ENCODE results near the gene GPHN.
"Not testable (repeated sequence)": the region's sequence is repeated elsewhere in the genome, so short reads cannot be mapped to it uniquely, and the experiment has no call there.

Gene GPHN

GRCh38 chr14:66677780-66678179 lies 169.8 kb downstream of the GPHN start:
- DNase-seq, result no peak

GRCh38 chr14:66680216-66680615 lies 172.3 kb downstream of the GPHN start:
- no peak for DNase-seq

- no peak for DNase-seq
Observed at GRCh38 chr14:66696326-66696725, 188.4 kb downstream of the GPHN start.

- no peak for DNase-seq
Observed at GRCh38 chr14:66698503-66698902, 190.6 kb downstream of the GPHN start.

GRCh38 chr14:66701813-66702212 lies 193.9 kb downstream of the GPHN start:
- DNase-seq, result no peak

GRCh38 chr14:66708267-66708666 lies 200.3 kb downstream of the GPHN start:
- DNase-seq, result no peak

GRCh38 chr14:66709291-66709690 lies 201.3 kb downstream of the GPHN start:
- DNase-seq, result peak; percentile 17

GRCh38 chr14:66714291-66714690 lies 206.3 kb downstream of the GPHN start:
- not testable (repeated sequence) for DNase-seq

- not testable (repeated sequence) for DNase-seq
Observed at GRCh38 chr14:66715313-66715712, 207.4 kb downstream of the GPHN start.

GRCh38 chr14:66716227-66716626 lies 208.3 kb downstream of the GPHN start:
- DNase-seq, result no peak

GRCh38 chr14:66717561-66718140 lies 209.7 kb downstream of the GPHN start:
- DNase-seq, result no peak

GRCh38 chr14:66724996-66725395 lies 217.0 kb downstream of the GPHN start:
- DNase-seq, result no peak

GRCh38 chr14:66731298-66731697 lies 223.4 kb downstream of the GPHN start:
- DNase-seq, result not testable (repeated sequence)

GRCh38 chr14:66735853-66736252 lies 227.9 kb downstream of the GPHN start:
- no peak for DNase-seq

- DNase-seq, result no peak
Observed at GRCh38 chr14:66739826-66740225, 231.9 kb downstream of the GPHN start.

GRCh38 chr14:66745078-66745477 lies 237.1 kb downstream of the GPHN start:
- DNase-seq, result no peak

GRCh38 chr14:66746316-66747006 lies 238.5 kb downstream of the GPHN start:
- peak; percentile 36 for DNase-seq

- no peak for DNase-seq
Observed at GRCh38 chr14:66752109-66752508, 244.2 kb downstream of the GPHN start.

GRCh38 chr14:66758031-66758613 lies 250.2 kb downstream of the GPHN start:
- no peak for DNase-seq

- DNase-seq, result no peak
Observed at GRCh38 chr14:66772146-66772545, 264.2 kb downstream of the GPHN start.

- DNase-seq, result no peak
Observed at GRCh38 chr14:66782853-66783252, 274.9 kb downstream of the GPHN start.

GRCh38 chr14:66790101-66790500 lies 282.2 kb downstream of the GPHN start:
- DNase-seq, result no peak

- DNase-seq, result no peak
Observed at GRCh38 chr14:66802962-66803361, 295.0 kb downstream of the GPHN start.

GRCh38 chr14:66804141-66804540 lies 296.2 kb downstream of the GPHN start:
- no peak for DNase-seq

Data from fibroblast of skin of abdomen (primary cell).